A673 (cell line): Measurements from ENCODE around the gene ORM2. TPM values are rescaled to one million over a fixed set of nuclear protein-coding genes. Genes with fewer than 3 reads are reported as not detected.

Source experiments
- BruUV-seq: library from RNA; stranded (reverse); fragments of 400-500 nt; replicated peaks from 2 replicates; lab custom pipeline; 2021; lab: Mats Ljungman, UMichigan
- CTCF ChIA-PET: fragments of 300-600 bp; sonication (Branson Sonifier 250); formaldehyde crosslinking; loops from one replicate; lab custom pipeline; 2022; ENCODE audit warnings: antibody characterized with exemption; lab: Charles Lee
- POLR2A ChIA-PET: fragments of 300-600 bp; sonication (Branson Sonifier 250); formaldehyde crosslinking; loops from one replicate; lab custom pipeline; 2022; ENCODE audit warnings: antibody characterized with exemption; ENCODE audit not compliant: low non-redundant PET; lab: Charles Lee
- DNase-seq: peaks from one replicate; pipeline ENCODE4 v3.0.0-alpha.2; 2015; ENCODE audit warnings: low spot score
- H3K27ac ChIP-seq: fragments of 200-600 bp; sonication (generic); 2 replicates; pipeline ENCODE4 v1.5.1; 2016; ENCODE audit warnings: mixed run types, low read depth, mild to moderate bottlenecking, mixed read lengths, antibody characterized with exemption, low read length; ENCODE audit not compliant: poor library complexity, severe bottlenecking
- H3K27me3 ChIP-seq: fragments of 200-600 bp; sonication (generic); replicated peaks from 2 replicates; pipeline ENCODE4 v1.6.1; 2017; ENCODE audit warnings: mixed run types, low read depth, mild to moderate bottlenecking, mixed read lengths, antibody characterized with exemption, low read length; ENCODE audit not compliant: insufficient read depth, poor library complexity
- H3K36me3 ChIP-seq: fragments of 200-600 bp; sonication (generic); 2 replicates; pipeline ENCODE4 v1.6.1; 2016; ENCODE audit warnings: mixed run types, mild to moderate bottlenecking, mixed read lengths, antibody characterized with exemption, low read length; ENCODE audit not compliant: insufficient read depth, poor library complexity, severe bottlenecking
- H3K4me1 ChIP-seq: fragments of 200-600 bp; sonication (generic); 2 replicates; pipeline ENCODE4 v1.6.1; 2017; ENCODE audit warnings: mixed run types, mild to moderate bottlenecking, mixed read lengths, antibody characterized with exemption, low read length; ENCODE audit not compliant: insufficient read depth, poor library complexity, severe bottlenecking
- H3K4me3 ChIP-seq: fragments of 200-600 bp; sonication (generic); 2 replicates; pipeline ENCODE4 v1.5.1; 2016; ENCODE audit warnings: low read depth, mixed run types, mild to moderate bottlenecking, mixed read lengths, low read length; ENCODE audit not compliant: poor library complexity, severe bottlenecking
- H3K9me3 ChIP-seq: fragments of 200-600 bp; sonication (generic); 2 replicates; pipeline ENCODE4 v1.6.1; 2016; ENCODE audit warnings: mixed run types, low read depth, mild to moderate bottlenecking, mixed read lengths, antibody characterized with exemption, low read length; ENCODE audit not compliant: poor library complexity, severe bottlenecking
- EZH2 ChIP-seq: fragments of 200-600 bp; sonication (generic); IDR thresholded peaks from 2 replicates; pipeline ENCODE4 v1.6.1; 2017; ENCODE audit warnings: borderline replicate concordance, low read depth, mild to moderate bottlenecking, mixed read lengths, antibody characterized with exemption, low read length; ENCODE audit not compliant: poor library complexity, severe bottlenecking
- intact Hi-C: fragments of 100-400 bp; cut with micrococcal nuclease; formaldehyde crosslinking; loops from one replicate; pipeline ENCODE4 v1.10.0; 2022; ENCODE audit not compliant: unreplicated experiment
- total RNA-seq: library from RNA; stranded (reverse); gene quantifications from 2 replicates; pipeline ENCODE4 v1.2.3, GENCODE V29; 2021
- TF ChIP-seq, protein P1 (sequence below): fragments of 300-800, 200-600 bp; sonication (generic); conservative IDR thresholded peaks from 2 replicates; pipeline ENCODE4 v1.5.1; 2017; ENCODE audit warnings: low read depth, mild to moderate bottlenecking, antibody characterized with exemption, low read length, moderate library complexity, mixed read lengths

Gene ORM2
- total RNA-seq, 1 experiment from 2014 or later: not detected

DNA sequence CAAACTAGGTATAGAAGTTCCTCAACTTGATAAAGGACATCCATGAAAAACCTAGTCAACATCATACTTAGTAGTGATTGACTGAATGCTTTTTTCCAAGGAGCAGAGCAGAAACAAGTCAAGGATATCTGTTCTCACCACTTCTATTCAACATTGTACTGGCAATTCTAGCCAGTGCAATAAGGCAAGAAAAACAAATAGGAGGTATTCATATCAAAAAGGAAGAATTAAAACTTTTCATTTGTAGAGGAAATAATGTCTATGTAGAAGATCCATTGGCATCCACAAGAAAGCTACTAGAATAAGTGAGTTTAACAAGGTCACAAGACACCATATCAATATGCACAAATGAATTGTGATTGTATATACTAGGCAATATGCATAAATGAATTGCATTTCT lies 35.0 kb upstream of the ORM2 start:
- Histone ChIP-seq H3K27me3 (no peaks in the 10 kb centered on the region), H3K4me1 (no peaks in the 10 kb centered on the region), H3K9me3 (peaks cover 17% of the 10 kb centered on the region), H3K27ac (no peak overlapping the region), H3K36me3 (peaks cover 32% of the 10 kb centered on the region), H3K4me3 (no peak overlapping the region)
- ChIA-PET POLR2A (no interaction called here), CTCF (interaction anchor here (0.7 kb wide), 1 partner anchor 138 kb away, joined by 4 read pairs; no protein-coding TSS in a partner anchor)
- intact Hi-C loops: loop anchor here (10.0 kb wide), 3 partner anchors 490 to 610 kb away; no protein-coding TSS in a partner anchor
- TF ChIP-seq, protein P1, sequence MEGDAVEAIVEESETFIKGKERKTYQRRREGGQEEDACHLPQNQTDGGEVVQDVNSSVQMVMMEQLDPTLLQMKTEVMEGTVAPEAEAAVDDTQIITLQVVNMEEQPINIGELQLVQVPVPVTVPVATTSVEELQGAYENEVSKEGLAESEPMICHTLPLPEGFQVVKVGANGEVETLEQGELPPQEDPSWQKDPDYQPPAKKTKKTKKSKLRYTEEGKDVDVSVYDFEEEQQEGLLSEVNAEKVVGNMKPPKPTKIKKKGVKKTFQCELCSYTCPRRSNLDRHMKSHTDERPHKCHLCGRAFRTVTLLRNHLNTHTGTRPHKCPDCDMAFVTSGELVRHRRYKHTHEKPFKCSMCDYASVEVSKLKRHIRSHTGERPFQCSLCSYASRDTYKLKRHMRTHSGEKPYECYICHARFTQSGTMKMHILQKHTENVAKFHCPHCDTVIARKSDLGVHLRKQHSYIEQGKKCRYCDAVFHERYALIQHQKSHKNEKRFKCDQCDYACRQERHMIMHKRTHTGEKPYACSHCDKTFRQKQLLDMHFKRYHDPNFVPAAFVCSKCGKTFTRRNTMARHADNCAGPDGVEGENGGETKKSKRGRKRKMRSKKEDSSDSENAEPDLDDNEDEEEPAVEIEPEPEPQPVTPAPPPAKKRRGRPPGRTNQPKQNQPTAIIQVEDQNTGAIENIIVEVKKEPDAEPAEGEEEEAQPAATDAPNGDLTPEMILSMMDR: no peak
- TF ChIP-seq EZH2: no peak
- no peak for DNase-seq
- no TSS peak for BruUV-seq

DNA sequence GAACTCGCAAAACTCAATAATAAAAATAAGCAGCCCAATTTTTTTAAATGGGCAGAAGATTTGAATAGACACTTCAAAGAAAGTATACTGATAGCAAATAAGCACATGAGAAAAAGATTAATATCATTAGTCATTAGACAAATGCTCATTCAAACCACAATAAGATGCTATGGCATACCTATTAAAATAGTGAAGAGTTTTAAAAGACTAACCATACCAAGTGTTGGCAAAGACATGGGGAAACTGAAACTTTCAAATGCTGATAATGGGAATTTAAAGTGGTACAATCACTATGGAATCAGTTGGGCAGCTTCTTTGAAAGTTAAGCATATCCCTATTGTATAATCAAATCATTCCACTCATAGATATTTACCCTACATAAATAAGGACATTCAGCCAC lies 33.3 kb upstream of the ORM2 start:
- Histone ChIP-seq H3K27me3 (no peaks in the 10 kb centered on the region), H3K27ac (no peak overlapping the region), H3K4me3 (no peak overlapping the region), H3K4me1 (no peaks in the 10 kb centered on the region), H3K36me3 (peaks cover 32% of the 10 kb centered on the region), H3K9me3 (peaks cover 17% of the 10 kb centered on the region)
- no TSS peak for BruUV-seq
- TF ChIP-seq, protein P1: no peak
- no peak for TF ChIP-seq EZH2
- no peak for DNase-seq
- intact Hi-C loops: loop anchor here (10.0 kb wide), 3 partner anchors 492 to 612 kb away; no protein-coding TSS in a partner anchor
- POLR2A ChIA-PET: no interaction called here
- CTCF ChIA-PET: no interaction called here

DNA sequence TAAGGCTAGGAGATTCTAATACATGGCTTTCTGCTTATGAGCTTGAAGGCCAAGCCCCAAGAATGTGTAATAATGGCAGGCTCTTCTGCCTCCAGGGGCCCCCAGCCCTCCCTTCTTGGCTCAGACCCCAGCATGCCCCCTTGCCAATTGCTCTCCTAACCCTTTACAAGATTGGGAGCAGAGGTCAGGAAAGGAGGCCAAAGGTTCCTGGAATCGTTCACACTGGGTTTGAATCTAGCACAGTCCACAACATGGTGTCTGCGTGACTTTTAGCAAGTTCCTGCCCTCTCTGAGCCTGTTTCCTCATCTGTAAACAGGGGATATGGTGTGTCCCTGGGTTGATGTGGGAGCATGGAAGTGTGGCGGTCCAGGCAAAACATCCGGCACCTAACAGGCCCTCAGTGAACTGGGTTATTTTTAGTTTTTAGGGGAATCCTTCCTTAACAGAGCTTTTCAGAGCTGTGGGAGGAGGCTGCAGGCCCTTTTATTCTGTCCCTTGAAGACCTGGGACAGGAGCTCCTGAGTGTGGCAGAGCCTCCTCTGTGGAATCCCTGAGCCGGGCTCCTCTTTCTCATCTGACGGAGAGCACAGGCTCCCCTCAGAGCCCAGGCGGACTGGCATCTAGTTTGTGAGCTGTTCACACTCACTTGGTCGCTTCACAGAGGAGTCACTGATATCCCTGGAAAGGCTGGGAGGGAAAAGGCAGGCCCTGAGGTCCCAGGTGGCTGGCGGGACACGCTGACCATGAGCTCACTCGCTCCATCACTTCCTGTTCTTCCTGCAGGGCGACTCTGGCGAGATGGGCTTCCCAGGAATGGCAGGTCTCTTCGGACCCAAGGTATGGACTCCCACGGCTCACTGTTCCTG lies 30.1 kb upstream of the ORM2 start:
- TF ChIP-seq, protein P1: no peak
- TF ChIP-seq EZH2: no peak
- CTCF ChIA-PET: interaction anchor here (0.6 kb wide), 1 partner anchor 715 kb away, joined by 6 read pairs; no protein-coding TSS in a partner anchor
- Histone ChIP-seq H3K9me3 (peaks cover 14% of the 10 kb centered on the region), H3K27me3 (no peaks in the 10 kb centered on the region), H3K36me3 (peaks cover 19% of the 10 kb centered on the region), H3K4me1 (no peaks in the 10 kb centered on the region), H3K27ac (no peak overlapping the region), H3K4me3 (no peak overlapping the region)
- BruUV-seq: no TSS peak
- DNase-seq: no peak
- POLR2A ChIA-PET: no interaction called here
- intact Hi-C loops: loop anchor here (10.0 kb wide), 3 partner anchors 495 to 615 kb away; no protein-coding TSS in a partner anchor
